Measurements from ENCODE around the gene PYCR2. TPM values are rescaled to one million over a fixed set of nuclear protein-coding genes. Genes with fewer than 3 reads are reported as not detected.
"Not testable (repeated sequence)": the region's sequence is repeated elsewhere in the genome, so short reads cannot be mapped to it uniquely, and the experiment has no call there.

The PYCR2 gene
- total RNA-seq, result 30.6 and 32.4 TPM in 2 replicates
- 28.6 and 35.5 TPM in 2 replicates for polyA plus RNA-seq
- polyA plus RNA-seq (2012), result 37.1 and 48.9 TPM in 2 replicates
- polyA minus RNA-seq (ENCODE audit: low replicate concordance), result 77.2 and 97.0 TPM in 2 replicates

GRCh38 chr1:225923692-225924555, at the start of gene PYCR2:
Gene PYCR2 (minus strand): TSS chr1:225924250. CDS start chr1:225924110, 140 bp downstream.
- Histone ChIP-seq H3K27ac (ENCODE audit: insufficient read depth, low read length) (peak within 1 kb of the TSS; percentile 86), H3K9me3 (ENCODE audit: control insufficient read depth, insufficient read depth, low read depth, low read length) (no peaks in the 10 kb centered on the region), H2AFZ (ENCODE audit: low read length) (peak within 1 kb of the TSS; percentile 89), H4K20me1 (ENCODE audit: control insufficient read depth, extremely low read depth, insufficient read depth, low read length) (no peaks in the 10 kb centered on the region), H3K4me3 (replicated peaks in 1 of 4; ENCODE audit: control extremely low read depth in 1 of 4, insufficient read depth in 1 of 4, low read depth in 3 of 4, low read length in 4 of 4) (peak within 1 kb of the TSS; percentile 74 to 95 (median 89)), H3K27me3 (ENCODE audit: control insufficient read depth, insufficient read depth, low read length) (no peaks in the 10 kb centered on the region), H3K9ac (ENCODE audit: insufficient read depth, low read length) (peak within 1 kb of the TSS; percentile 77), H3K4me1 (ENCODE audit: control insufficient read depth, extremely low read depth, insufficient read depth, low read length) (peaks cover 2% of the 10 kb centered on the region), H3K79me2 (ENCODE audit: control insufficient read depth, insufficient read depth, low read length) (peaks cover 20% of the 10 kb centered on the region), H3K36me3 (ENCODE audit: control insufficient read depth, insufficient read depth, low read length) (peaks cover 14% of the 10 kb centered on the region), H3K4me2 (ENCODE audit: extremely low read depth, insufficient read depth, low read length) (peak within 1 kb of the TSS; percentile 99)
- no peak for TF ChIP-seq EZH2 (IDR thresholded peaks at IDR 0.05; ENCODE audit: low read length, missing control alignments)
- TF ChIP-seq, protein P1, sequence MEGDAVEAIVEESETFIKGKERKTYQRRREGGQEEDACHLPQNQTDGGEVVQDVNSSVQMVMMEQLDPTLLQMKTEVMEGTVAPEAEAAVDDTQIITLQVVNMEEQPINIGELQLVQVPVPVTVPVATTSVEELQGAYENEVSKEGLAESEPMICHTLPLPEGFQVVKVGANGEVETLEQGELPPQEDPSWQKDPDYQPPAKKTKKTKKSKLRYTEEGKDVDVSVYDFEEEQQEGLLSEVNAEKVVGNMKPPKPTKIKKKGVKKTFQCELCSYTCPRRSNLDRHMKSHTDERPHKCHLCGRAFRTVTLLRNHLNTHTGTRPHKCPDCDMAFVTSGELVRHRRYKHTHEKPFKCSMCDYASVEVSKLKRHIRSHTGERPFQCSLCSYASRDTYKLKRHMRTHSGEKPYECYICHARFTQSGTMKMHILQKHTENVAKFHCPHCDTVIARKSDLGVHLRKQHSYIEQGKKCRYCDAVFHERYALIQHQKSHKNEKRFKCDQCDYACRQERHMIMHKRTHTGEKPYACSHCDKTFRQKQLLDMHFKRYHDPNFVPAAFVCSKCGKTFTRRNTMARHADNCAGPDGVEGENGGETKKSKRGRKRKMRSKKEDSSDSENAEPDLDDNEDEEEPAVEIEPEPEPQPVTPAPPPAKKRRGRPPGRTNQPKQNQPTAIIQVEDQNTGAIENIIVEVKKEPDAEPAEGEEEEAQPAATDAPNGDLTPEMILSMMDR (conservative IDR thresholded peaks at IDR 0.05 in 1 of 2, IDR thresholded peaks at IDR 0.05 in 1 of 2; ENCODE audit: low read depth in 1 of 2, low read length in 2 of 2), result no peak
- DNase-seq (ENCODE audit: low read depth in 2 of 2), result peak; percentile 95 to 97

- no peak overlapping the region for H3K27ac ChIP-seq (ENCODE audit: insufficient read depth, low read length)
- H3K79me2 ChIP-seq (ENCODE audit: control insufficient read depth, insufficient read depth, low read length), result no peaks in the 10 kb centered on the region
- no peaks in the 10 kb centered on the region for H3K9me3 ChIP-seq (ENCODE audit: control insufficient read depth, insufficient read depth, low read depth, low read length)
- H3K9ac ChIP-seq (ENCODE audit: insufficient read depth, low read length), result no peak overlapping the region
- no peak for DNase-seq (ENCODE audit: low read depth in 2 of 2)
- no peaks in the 10 kb centered on the region for H3K27me3 ChIP-seq (ENCODE audit: control insufficient read depth, insufficient read depth, low read length)
- H3K4me1 ChIP-seq (ENCODE audit: control insufficient read depth, extremely low read depth, insufficient read depth, low read length), result no peaks in the 10 kb centered on the region
- H3K36me3 ChIP-seq (ENCODE audit: control insufficient read depth, insufficient read depth, low read length), result no peaks in the 10 kb centered on the region
- no peak overlapping the region for H2AFZ ChIP-seq (ENCODE audit: low read length)
- TF ChIP-seq, protein P1 (conservative IDR thresholded peaks at IDR 0.05 in 1 of 2, IDR thresholded peaks at IDR 0.05 in 1 of 2; ENCODE audit: low read depth in 1 of 2, low read length in 2 of 2), result no peak
- TF ChIP-seq EZH2 (IDR thresholded peaks at IDR 0.05; ENCODE audit: low read length, missing control alignments), result no peak
- H3K4me3 ChIP-seq (replicated peaks in 1 of 4; ENCODE audit: control extremely low read depth in 1 of 4, insufficient read depth in 1 of 4, low read depth in 3 of 4, low read length in 4 of 4), result no peak overlapping the region
- H4K20me1 ChIP-seq (ENCODE audit: control insufficient read depth, extremely low read depth, insufficient read depth, low read length), result no peaks in the 10 kb centered on the region
- no peak overlapping the region for H3K4me2 ChIP-seq (ENCODE audit: extremely low read depth, insufficient read depth, low read length)
Observed at GRCh38 chr1:225973158-225973557, 49.1 kb upstream of the PYCR2 start.

DNA sequence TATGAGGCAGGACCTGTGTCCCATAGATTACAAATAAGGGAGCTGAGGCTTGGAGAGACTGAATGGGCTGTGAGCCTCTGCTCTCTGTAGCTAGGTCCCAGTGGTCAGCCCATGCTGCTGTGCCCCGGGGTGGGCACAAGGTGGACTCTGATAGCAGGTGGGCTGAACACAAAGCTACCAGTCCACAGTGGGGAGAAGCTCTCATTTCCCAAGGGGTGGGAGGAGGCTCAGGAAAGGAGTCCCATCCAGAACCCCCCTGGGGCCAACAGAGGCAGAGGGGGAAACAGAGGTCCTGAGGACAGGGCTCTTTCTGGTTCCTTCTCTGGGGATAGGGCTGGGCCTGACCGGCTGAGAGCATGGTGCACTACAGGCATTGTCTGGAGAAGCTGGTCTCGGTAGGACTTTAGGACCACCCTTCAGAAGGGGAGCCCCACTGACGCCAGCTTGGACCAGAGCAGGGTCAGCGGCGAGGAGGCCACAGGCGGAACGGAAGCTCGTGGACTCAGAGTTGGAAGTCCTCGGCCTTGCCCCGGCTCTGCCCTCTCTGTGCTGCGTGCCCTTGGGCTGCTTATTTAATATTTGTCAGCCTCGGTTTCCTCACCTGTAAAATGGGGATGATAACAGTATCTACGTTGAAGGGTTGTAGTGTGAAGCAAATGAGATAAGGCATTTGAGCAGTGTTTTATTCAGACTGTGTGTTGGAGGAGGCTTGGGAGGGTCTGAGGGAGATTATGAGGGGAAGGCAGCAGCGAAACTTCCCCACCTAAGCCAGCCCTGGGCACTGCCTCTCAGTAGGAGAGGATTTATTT, 48.5 kb upstream of the PYCR2 start:
- no peaks in the 10 kb centered on the region for H3K79me2 ChIP-seq (ENCODE audit: control insufficient read depth, insufficient read depth, low read length)
- no peak for DNase-seq (ENCODE audit: low read depth in 2 of 2)
- no peaks in the 10 kb centered on the region for H3K4me1 ChIP-seq (ENCODE audit: control insufficient read depth, extremely low read depth, insufficient read depth, low read length)
- no peaks in the 10 kb centered on the region for H3K27me3 ChIP-seq (ENCODE audit: control insufficient read depth, insufficient read depth, low read length)
- H4K20me1 ChIP-seq (ENCODE audit: control insufficient read depth, extremely low read depth, insufficient read depth, low read length), result no peaks in the 10 kb centered on the region
- H3K4me3 ChIP-seq (replicated peaks in 1 of 4; ENCODE audit: control extremely low read depth in 1 of 4, insufficient read depth in 1 of 4, low read depth in 3 of 4, low read length in 4 of 4), result no peak overlapping the region
- H3K4me2 ChIP-seq (ENCODE audit: extremely low read depth, insufficient read depth, low read length), result no peak overlapping the region
- TF ChIP-seq EZH2 (IDR thresholded peaks at IDR 0.05; ENCODE audit: low read length, missing control alignments), result no peak
- TF ChIP-seq, protein P1 (conservative IDR thresholded peaks at IDR 0.05 in 1 of 2, IDR thresholded peaks at IDR 0.05 in 1 of 2; ENCODE audit: low read depth in 1 of 2, low read length in 2 of 2), result no peak
- no peak overlapping the region for H3K27ac ChIP-seq (ENCODE audit: insufficient read depth, low read length)
- no peak overlapping the region for H3K9ac ChIP-seq (ENCODE audit: insufficient read depth, low read length)
- no peak overlapping the region for H2AFZ ChIP-seq (ENCODE audit: low read length)
- H3K36me3 ChIP-seq (ENCODE audit: control insufficient read depth, insufficient read depth, low read length), result no peaks in the 10 kb centered on the region
- no peaks in the 10 kb centered on the region for H3K9me3 ChIP-seq (ENCODE audit: control insufficient read depth, insufficient read depth, low read depth, low read length)

DNA sequence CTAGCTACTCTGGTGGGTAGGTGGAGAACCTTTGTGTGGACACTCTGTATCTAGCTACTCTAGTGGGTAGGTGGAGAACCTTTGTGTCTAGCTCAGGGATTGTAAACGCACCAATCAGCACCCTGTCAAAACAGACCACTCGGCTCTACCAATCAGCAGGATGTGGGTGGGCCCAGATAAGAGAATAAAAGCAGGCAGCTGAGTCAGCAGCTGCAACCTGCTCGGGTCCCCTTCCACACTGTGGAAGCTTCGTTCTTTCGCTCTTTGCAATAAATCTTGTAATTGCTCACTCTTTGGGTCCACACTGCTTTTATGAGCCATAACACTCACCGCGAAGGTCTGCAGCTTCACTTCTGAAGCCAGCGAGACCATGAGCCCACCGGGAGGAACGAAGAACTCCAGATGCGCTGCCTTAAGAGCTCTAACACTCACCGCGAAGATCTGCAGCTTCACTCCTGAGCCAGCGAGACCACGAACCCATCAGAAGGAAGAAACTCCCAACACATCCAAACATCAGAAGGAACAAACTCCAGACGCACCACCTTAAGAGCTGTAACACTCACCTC, 46.6 kb upstream of the PYCR2 start:
- H4K20me1 ChIP-seq (ENCODE audit: control insufficient read depth, extremely low read depth, insufficient read depth, low read length); H3K9ac ChIP-seq (ENCODE audit: insufficient read depth, low read length); H3K79me2 ChIP-seq (ENCODE audit: control insufficient read depth, insufficient read depth, low read length); H3K4me1 ChIP-seq (ENCODE audit: control insufficient read depth, extremely low read depth, insufficient read depth, low read length); DNase-seq (ENCODE audit: low read depth in 2 of 2); H3K4me2 ChIP-seq (ENCODE audit: extremely low read depth, insufficient read depth, low read length); H3K9me3 ChIP-seq (ENCODE audit: control insufficient read depth, insufficient read depth, low read depth, low read length); H3K27ac ChIP-seq (ENCODE audit: insufficient read depth, low read length); H3K27me3 ChIP-seq (ENCODE audit: control insufficient read depth, insufficient read depth, low read length); H3K36me3 ChIP-seq (ENCODE audit: control insufficient read depth, insufficient read depth, low read length); H3K4me3 ChIP-seq (replicated peaks in 1 of 4; ENCODE audit: control extremely low read depth in 1 of 4, insufficient read depth in 1 of 4, low read depth in 3 of 4, low read length in 4 of 4); H2AFZ ChIP-seq (ENCODE audit: low read length): not testable (repeated sequence)

All from fibroblast of lung (primary cell).